AG04449 (cell line): Measurements from ENCODE around the gene PHLDA2.

Source experiments
- CTCF ChIA-PET: fragments of 350-600 bp; formaldehyde crosslinking; extraction: SDS; loops from one replicate; lab custom pipeline; 2021; ENCODE audit warnings: antibody characterized with exemption; lab: Yijun Ruan, JAX
- POLR2A ChIA-PET: fragments of 400-600, 350-600 bp; formaldehyde crosslinking; extraction: SDS; loops from one replicate; lab custom pipeline; 2020; ENCODE audit warnings: antibody characterized with exemption, inconsistent platforms; lab: Yijun Ruan, JAX
- DNase-seq: peaks from one replicate; pipeline ENCODE4 v3.0.0-alpha.2; 2010; ENCODE audit warnings: low read depth, low spot score
- H3K4me3 ChIP-seq: 2 replicates; pipeline ENCODE4 v1.5.1; 2011; ENCODE audit warnings: low read depth, mild to moderate bottlenecking, control low read depth, low read length
- TF ChIP-seq, protein P1 (sequence below): IDR thresholded peaks from one replicate; pipeline ENCODE4 v1.5.1; 2011; ENCODE audit warnings: mild to moderate bottlenecking, moderate library complexity, low read length, control low read depth, inconsistent platforms; ENCODE audit not compliant: insufficient read depth; ENCODE audit errors: missing control alignments

The PHLDA2 gene

DNA sequence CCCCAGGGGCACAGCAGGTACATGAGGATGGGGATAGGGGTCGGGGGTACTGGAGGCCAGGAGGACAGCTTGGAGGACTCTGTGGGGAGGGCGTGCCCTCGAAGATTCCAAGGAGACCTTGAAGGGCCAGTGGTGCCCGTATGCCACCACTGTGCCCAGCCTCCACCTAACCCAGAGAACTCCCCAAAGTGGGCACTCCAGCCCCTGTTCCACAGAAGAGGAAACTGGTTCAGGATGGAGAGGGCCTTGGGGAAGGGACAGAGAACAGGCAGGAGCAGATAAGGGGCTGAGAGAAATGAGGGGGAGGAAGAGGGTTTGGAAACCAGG is 2.2 kb upstream of the PHLDA2 start:
- no peak overlapping the region for H3K4me3 ChIP-seq
- no peak for DNase-seq
- ChIA-PET POLR2A (no interaction called here), CTCF (interaction anchor here (0.6 to 3.4 kb wide), 5 partner anchors 21 to 399 kb away, joined by 3 to 25 read pairs (median 5); no protein-coding TSS in a partner anchor)
- TF ChIP-seq, protein P1, sequence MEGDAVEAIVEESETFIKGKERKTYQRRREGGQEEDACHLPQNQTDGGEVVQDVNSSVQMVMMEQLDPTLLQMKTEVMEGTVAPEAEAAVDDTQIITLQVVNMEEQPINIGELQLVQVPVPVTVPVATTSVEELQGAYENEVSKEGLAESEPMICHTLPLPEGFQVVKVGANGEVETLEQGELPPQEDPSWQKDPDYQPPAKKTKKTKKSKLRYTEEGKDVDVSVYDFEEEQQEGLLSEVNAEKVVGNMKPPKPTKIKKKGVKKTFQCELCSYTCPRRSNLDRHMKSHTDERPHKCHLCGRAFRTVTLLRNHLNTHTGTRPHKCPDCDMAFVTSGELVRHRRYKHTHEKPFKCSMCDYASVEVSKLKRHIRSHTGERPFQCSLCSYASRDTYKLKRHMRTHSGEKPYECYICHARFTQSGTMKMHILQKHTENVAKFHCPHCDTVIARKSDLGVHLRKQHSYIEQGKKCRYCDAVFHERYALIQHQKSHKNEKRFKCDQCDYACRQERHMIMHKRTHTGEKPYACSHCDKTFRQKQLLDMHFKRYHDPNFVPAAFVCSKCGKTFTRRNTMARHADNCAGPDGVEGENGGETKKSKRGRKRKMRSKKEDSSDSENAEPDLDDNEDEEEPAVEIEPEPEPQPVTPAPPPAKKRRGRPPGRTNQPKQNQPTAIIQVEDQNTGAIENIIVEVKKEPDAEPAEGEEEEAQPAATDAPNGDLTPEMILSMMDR = no peak

DNA sequence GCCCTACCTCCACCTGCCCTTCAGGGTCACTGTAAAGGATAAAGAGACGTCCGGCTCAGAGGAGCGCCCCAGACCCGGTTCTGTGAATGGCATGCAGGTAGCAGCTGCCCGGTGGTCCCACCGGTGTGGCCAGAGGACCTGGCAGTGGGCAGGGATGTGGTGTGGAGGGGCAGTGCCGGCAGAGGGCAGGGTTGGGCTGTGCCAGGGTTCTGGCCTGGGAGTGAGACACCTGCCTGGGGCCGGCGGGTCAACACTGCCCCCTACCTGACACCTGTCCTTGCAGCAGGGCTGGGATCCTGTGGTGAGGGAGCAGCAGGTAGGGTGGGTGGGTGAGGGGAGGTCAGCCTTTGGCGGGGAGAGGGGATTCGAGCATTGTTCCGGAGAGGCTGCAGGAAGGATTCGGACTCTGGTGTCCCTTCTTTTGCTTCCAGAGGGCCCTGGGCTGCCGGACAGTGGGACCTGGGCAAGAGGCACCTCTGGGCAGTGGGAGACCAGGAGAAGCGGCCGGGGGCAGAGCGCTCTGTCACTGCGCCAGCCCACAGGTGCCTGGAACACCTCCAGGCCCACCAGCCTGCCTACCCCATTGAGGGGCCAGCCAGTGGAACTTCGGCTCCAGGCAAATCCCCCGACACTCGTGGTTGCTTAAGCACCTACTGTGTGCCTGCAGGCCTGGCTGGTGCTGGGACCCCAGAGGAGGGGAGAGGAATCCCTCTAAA is 1.6 kb upstream of the PHLDA2 start:
- peak overlapping the region; percentile 77 for H3K4me3 ChIP-seq
- ChIA-PET CTCF (interaction anchor here (0.6 to 3.8 kb wide), 17 partner anchors 8 to 400 kb away, joined by 3 to 25 read pairs (median 6); no protein-coding TSS in a partner anchor), POLR2A (interaction anchor here (2.3 to 2.6 kb wide), 2 partner anchors 38 to 61 kb away, joined by 14 to 15 read pairs; partner anchors contain the start of gene NAP1L4)
- TF ChIP-seq, protein P1 = peak; percentile 75
- no peak for DNase-seq

DNA sequence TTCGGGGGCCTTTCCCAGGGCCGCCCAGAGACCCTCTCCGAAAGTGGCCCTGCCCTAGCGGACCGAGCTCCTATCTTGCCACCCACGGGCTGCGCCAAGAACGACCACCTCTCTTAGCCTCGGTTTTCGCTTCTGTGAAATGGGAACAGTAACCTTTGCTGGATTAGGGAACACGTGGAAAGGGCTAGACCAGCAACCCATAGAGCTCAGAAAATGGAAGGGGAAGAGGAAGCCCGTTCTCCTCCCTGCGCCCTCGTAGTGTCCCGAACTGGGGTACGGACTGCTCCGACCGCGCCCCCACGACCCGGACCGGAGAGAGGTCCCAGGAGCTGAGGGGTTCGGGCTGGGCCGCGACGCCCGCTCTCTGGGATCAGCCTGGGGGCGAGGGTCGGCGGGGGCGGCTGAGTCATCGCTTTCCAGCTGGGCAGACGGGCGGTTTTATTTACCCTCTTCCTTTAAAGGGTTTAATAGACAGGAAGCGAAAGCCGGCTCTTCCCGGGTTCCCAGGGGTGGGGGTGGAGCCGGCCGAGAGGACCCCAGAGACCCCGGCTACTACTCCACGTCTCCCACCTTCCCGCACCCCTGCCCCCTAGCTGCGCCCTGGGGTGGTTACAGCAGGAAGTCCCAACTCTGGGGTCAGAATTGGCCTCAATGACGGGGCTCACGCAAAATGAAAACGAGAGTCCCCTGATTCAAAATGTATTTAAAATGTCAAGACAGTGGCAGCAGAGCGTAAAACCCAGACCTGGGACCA is 907 bp upstream of the PHLDA2 start:
- TF ChIP-seq, protein P1 = peak; percentile 59
- DNase-seq = no peak
- CTCF ChIA-PET = interaction anchor here (0.7 to 3.8 kb wide), 24 partner anchors 9 to 530 kb away, joined by 3 to 25 read pairs (median 6); partner anchors contain the start of gene TSSC4
- peak overlapping the region; percentile 77 for H3K4me3 ChIP-seq
- POLR2A ChIA-PET = interaction anchor here (0.5 to 2.6 kb wide), 14 partner anchors 10 to 755 kb away, joined by 3 to 16 read pairs (median 11); partner anchors contain the start of gene NAP1L4

DNA sequence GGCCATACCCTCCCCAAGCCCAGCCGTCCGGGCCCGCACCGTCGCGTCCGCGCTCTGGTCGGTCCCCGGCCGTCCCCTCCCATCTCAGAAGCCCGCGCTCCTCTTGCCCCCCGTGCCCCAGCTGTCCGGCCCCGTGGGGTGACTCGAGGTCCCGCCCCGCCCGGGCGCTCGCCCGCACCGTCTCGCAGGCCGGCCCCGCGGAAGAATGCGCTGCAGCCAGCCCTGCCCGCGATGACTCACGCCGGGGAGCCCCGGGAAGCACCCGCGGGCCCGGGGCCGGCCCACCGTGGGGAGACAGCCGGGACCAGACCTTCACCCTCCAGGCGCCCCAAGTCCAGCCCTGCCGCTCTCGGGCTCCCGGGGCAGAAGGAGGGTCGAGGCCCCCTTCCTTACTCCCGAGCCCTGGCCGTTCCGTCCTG is 320 bp upstream of the PHLDA2 start:
- DNase-seq = no peak
- ChIA-PET CTCF (interaction anchor here (0.7 to 3.8 kb wide), 24 partner anchors 9 to 529 kb away, joined by 3 to 25 read pairs (median 6); partner anchors contain the start of gene TSSC4), POLR2A (interaction anchor here (0.6 to 2.6 kb wide), 14 partner anchors 9 to 755 kb away, joined by 3 to 16 read pairs (median 11); partner anchors contain the start of gene NAP1L4)
- TF ChIP-seq, protein P1 = no peak
- peak overlapping the region; percentile 77 for H3K4me3 ChIP-seq

DNA sequence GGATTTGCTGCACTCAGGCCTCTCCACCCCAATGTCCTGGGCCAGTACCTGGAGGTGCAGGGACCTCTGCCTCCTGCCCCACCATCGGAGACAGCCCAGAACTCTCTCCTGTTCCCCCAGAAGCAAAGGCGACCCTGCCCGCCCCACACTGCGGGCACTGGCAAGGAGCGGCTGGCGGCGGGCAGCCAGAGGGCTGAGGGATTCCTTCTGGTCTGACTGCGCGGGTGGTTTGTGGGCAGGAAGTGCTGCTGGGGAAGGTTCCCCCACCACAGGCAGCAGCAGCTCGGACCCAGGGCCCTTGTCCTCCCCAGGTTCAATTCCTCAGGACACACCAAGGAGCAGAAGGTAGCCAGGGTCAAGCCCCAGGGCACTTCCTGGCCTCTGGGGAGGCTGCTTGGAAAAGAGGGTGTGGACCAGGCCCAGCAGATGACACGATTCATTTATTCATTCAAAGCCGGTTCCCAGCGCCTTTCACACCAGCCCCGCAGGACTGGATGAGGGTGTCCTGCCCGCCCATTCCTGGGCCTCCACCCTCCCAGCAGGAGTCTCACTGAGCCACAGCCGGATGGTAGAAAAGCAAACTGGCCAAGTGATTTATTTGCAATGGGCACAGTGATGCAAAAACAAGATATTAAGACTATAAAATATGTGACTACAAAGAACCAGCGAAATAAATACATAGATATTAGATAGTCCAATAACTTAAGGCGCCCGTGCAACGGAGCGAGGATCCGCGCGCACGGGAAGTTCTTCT is 1.2 kb downstream of the PHLDA2 start:
- peak overlapping the region; percentile 77 for H3K4me3 ChIP-seq
- DNase-seq = no peak
- TF ChIP-seq, protein P1 = no peak
- CTCF ChIA-PET = interaction anchor here (0.7 to 3.8 kb wide), 8 partner anchors 15 to 397 kb away, joined by 3 to 25 read pairs (median 9); no protein-coding TSS in a partner anchor
- POLR2A ChIA-PET = interaction anchor here (0.7 to 2.6 kb wide), 10 partner anchors 8 to 64 kb away, joined by 3 to 16 read pairs (median 12); partner anchors contain the start of gene NAP1L4
